ENCODE data around the gene TNFRSF9.

Gene TNFRSF9

DNA sequence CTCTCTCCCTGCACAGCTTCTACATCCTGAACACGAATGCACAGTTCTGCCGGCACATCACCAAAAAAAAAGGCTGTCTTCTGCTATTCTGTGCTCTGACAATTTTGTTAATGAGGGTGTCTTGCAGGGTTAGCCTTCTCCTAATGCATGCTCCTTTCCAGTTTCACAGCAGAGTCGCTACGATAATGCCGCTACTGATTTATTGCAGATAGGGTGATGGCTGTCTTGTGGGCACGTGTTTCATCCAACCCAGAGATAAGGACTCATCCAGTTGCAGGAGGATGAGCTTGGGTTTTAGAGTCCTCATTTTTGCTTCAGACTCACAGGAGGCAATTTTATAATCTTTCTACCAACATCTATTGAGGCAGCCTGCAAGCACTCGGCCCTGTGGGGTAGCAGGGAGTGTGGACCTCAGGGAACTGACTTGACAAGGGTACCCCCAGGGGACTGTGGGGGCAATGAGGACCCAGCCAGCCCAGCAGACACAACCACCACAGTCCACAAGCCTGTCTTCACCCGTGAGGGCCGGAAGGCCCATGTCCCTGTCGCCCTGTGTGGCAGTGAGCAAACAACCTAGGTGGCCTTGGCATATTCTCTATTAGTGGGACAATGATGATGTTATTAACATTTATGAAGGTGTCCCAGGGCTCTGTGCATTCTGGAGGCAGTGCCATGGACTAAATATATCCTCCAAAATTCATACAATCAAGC, 72.4 kb downstream of the TNFRSF9 start:
- no peak for TF ChIP-seq CTCF (conservative IDR thresholded peaks at IDR 0.05; ENCODE audit: low read depth)

DNA sequence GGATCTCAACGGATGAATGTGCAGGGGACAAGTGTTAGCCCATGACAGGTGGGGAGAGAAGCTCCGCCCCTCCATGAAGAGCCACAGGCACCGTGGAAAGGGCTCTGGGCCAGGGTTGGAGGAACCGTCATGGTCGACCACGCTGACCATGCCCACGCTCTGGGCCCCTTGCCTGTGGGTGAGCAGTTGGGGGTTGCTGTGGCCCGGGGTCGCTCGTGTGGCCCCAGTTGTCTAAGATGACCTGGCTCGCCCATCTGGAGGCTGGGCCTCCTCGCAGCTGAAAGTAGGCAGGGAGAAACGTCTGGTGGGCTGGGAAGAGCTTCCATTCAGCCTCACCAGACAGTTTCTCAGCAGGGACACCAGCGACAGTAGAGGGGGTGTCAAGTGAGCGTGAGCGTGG, 74.7 kb downstream of the TNFRSF9 start:
- CTCF ChIA-PET, result interaction anchor here (0.6 kb wide), 1 partner anchor 434 kb away, joined by 3 read pairs; no protein-coding TSS in a partner anchor
- DNase-seq (ENCODE audit: low spot score), result no peak
- no peak for TF ChIP-seq CTCF (conservative IDR thresholded peaks at IDR 0.05; ENCODE audit: low read depth)
- POLR2A ChIA-PET (ENCODE audit: low non-redundant PET), result no interaction called here
- no peak overlapping the region for H3K27ac ChIP-seq

More for the DNA sequence above, 72.4 kb downstream of the TNFRSF9 start:
- H3K27ac ChIP-seq, result no peak overlapping the region
- no peak for DNase-seq (ENCODE audit: low spot score)
- CTCF ChIA-PET, result no interaction called here
- POLR2A ChIA-PET (ENCODE audit: low non-redundant PET), result no interaction called here
